ENCODE measurements around the gene LCLAT1. TPM values are rescaled to one million over a fixed set of nuclear protein-coding genes. Genes with fewer than 3 reads are reported as not detected.

The LCLAT1 gene
- total RNA-seq, 2 donors from 2014 or later = 30.2 to 34.2 TPM

GRCh38 chr2:30688956-30689401, 241.9 kb downstream of the LCLAT1 start:
- H3K36me3 Mint-ChIP-seq (ENCODE audit: low read depth) = no peaks in the 10 kb centered on the region
- no peak overlapping the region for H3K27ac Mint-ChIP-seq
- Histone ChIP-seq H3K36me3 (ENCODE audit: control insufficient read depth, insufficient read depth, low read length) (no peaks in the 10 kb centered on the region), H3K4me3 (ENCODE audit: low read length) (no peak overlapping the region), H3K4me1 (ENCODE audit: control insufficient read depth, insufficient read depth, low read length) (no peaks in the 10 kb centered on the region), H3K27ac (ENCODE audit: low read depth, low read length) (no peak overlapping the region), H3K27me3 (ENCODE audit: control insufficient read depth, insufficient read depth, low read length, poor library complexity, severe bottlenecking) (no peaks in the 10 kb centered on the region), H3K9ac (ENCODE audit: extremely low read depth, low read length, poor library complexity, severe bottlenecking) (no peak overlapping the region), H3K9me3 (ENCODE audit: control insufficient read depth, low read length) (no peaks in the 10 kb centered on the region)
- 86 to 90% methylated on average over 4 of the region's 4 CpGs for WGBS, 2 experiments (ENCODE audit: insufficient coverage in 1 of 2, insufficient read length in 1 of 2)
- TF ChIP-seq, protein P1, sequence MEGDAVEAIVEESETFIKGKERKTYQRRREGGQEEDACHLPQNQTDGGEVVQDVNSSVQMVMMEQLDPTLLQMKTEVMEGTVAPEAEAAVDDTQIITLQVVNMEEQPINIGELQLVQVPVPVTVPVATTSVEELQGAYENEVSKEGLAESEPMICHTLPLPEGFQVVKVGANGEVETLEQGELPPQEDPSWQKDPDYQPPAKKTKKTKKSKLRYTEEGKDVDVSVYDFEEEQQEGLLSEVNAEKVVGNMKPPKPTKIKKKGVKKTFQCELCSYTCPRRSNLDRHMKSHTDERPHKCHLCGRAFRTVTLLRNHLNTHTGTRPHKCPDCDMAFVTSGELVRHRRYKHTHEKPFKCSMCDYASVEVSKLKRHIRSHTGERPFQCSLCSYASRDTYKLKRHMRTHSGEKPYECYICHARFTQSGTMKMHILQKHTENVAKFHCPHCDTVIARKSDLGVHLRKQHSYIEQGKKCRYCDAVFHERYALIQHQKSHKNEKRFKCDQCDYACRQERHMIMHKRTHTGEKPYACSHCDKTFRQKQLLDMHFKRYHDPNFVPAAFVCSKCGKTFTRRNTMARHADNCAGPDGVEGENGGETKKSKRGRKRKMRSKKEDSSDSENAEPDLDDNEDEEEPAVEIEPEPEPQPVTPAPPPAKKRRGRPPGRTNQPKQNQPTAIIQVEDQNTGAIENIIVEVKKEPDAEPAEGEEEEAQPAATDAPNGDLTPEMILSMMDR (conservative IDR thresholded peaks at IDR 0.05) = no peak
- peaks cover 17% of the 10 kb centered on the region for H3K4me1 Mint-ChIP-seq
- H3K9me3 Mint-ChIP-seq = no peaks in the 10 kb centered on the region
- no peak overlapping the region for H3K4me3 Mint-ChIP-seq
- DNase-seq = no peak
- peaks cover 5% of the 10 kb centered on the region for H3K27me3 Mint-ChIP-seq (ENCODE audit: insufficient read depth)

DNA sequence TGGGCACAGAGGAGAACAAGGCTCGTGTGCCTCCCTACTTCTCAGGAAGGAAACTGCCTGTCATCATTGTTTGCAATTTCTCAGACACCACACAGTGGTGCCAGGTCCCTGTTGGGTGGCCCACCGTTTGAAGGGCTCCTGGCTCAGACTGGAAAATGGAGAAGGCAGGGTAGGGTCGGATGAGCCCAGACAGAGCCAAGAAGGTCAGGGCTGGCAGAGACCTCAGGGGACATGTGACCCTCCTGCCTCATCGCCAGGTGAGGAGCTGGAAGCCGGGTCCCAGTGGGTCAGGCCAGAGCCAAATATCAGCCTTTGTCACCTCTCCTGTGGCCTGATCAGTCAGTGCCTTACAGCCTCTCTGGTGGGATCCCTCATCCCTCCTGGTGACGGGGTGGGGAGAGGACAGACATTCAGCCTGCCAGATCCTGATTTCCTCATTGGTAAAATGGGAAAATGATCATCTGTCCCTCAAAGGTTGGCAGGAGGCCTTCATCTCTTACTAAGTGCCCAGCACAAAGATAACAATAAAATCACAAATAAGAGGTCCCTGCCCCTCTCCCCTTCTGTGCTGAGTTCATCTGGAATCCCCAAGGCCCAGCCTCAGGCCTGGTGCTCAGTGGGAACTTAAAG, 242.6 kb downstream of the LCLAT1 start:
- Histone ChIP-seq H3K4me1 (ENCODE audit: control insufficient read depth, insufficient read depth, low read length) (no peaks in the 10 kb centered on the region), H3K27me3 (ENCODE audit: control insufficient read depth, insufficient read depth, low read length, poor library complexity, severe bottlenecking) (peaks cover 1% of the 10 kb centered on the region), H3K36me3 (ENCODE audit: control insufficient read depth, insufficient read depth, low read length) (no peaks in the 10 kb centered on the region), H3K27ac (ENCODE audit: low read depth, low read length) (no peak overlapping the region), H3K4me3 (ENCODE audit: low read length) (no peak overlapping the region), H3K9me3 (ENCODE audit: control insufficient read depth, low read length) (no peaks in the 10 kb centered on the region), H3K9ac (ENCODE audit: extremely low read depth, low read length, poor library complexity, severe bottlenecking) (no peak overlapping the region)
- H3K27ac Mint-ChIP-seq = no peak overlapping the region
- peaks cover 5% of the 10 kb centered on the region for H3K27me3 Mint-ChIP-seq (ENCODE audit: insufficient read depth)
- no peak overlapping the region for H3K4me3 Mint-ChIP-seq
- TF ChIP-seq, protein P1 (conservative IDR thresholded peaks at IDR 0.05) = no peak
- no peaks in the 10 kb centered on the region for H3K36me3 Mint-ChIP-seq (ENCODE audit: low read depth)
- peaks cover 17% of the 10 kb centered on the region for H3K4me1 Mint-ChIP-seq
- no peak for DNase-seq
- H3K9me3 Mint-ChIP-seq = no peaks in the 10 kb centered on the region
- 93 to 94% methylated on average over 5 to 6 of the region's 6 CpGs for WGBS, 2 experiments (ENCODE audit: insufficient coverage in 1 of 2, insufficient read length in 1 of 2)

DNA sequence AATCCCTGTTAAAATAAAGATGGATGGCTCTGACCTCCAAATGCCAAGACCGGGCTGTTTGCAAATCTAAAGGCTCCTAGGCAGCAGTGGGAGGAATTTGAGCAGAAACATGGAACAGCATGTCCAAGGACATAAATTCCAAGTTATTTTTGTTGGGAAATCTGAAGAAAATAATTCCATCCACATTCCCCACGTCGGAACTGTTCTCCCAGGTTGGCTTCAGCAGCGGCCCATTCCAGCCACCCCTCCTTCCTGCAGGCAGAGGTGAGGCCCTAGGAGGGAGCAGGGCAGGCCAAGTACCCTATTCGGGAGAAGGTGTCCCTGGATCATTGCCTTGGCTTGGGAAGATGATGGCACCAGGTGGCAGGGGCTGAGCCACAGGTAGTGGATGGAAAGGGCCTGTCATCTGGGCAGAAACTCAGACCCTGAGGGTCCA, 243.1 kb downstream of the LCLAT1 start:
- Histone ChIP-seq H3K4me3 (ENCODE audit: low read length) (no peak overlapping the region), H3K27ac (ENCODE audit: low read depth, low read length) (no peak overlapping the region), H3K4me1 (ENCODE audit: control insufficient read depth, insufficient read depth, low read length) (no peaks in the 10 kb centered on the region), H3K36me3 (ENCODE audit: control insufficient read depth, insufficient read depth, low read length) (no peaks in the 10 kb centered on the region), H3K9me3 (ENCODE audit: control insufficient read depth, low read length) (no peaks in the 10 kb centered on the region), H3K27me3 (ENCODE audit: control insufficient read depth, insufficient read depth, low read length, poor library complexity, severe bottlenecking) (peaks cover 5% of the 10 kb centered on the region), H3K9ac (ENCODE audit: extremely low read depth, low read length, poor library complexity, severe bottlenecking) (no peak overlapping the region)
- peaks cover 8% of the 10 kb centered on the region for H3K27me3 Mint-ChIP-seq (ENCODE audit: insufficient read depth)
- no peak for DNase-seq
- TF ChIP-seq, protein P1 (conservative IDR thresholded peaks at IDR 0.05) = no peak
- H3K4me1 Mint-ChIP-seq = peaks cover 17% of the 10 kb centered on the region
- H3K4me3 Mint-ChIP-seq = no peak overlapping the region
- H3K9me3 Mint-ChIP-seq = no peaks in the 10 kb centered on the region
- H3K27ac Mint-ChIP-seq = no peak overlapping the region
- 80 to 92% methylated on average over 1 to 5 of the region's 5 CpGs for WGBS, 2 experiments (ENCODE audit: insufficient coverage in 1 of 2, insufficient read length in 1 of 2)
- no peaks in the 10 kb centered on the region for H3K36me3 Mint-ChIP-seq (ENCODE audit: low read depth)

Data from endodermal cell (in vitro differentiated cells).